ENCODE measurements around the gene MAGEB3.

The MAGEB3 gene

GRCh38 chrX:30278365-30278764 is 47.9 kb downstream of the MAGEB3 start:
- DNase-seq (ENCODE audit: low read depth in 2 of 2), result no peak

- DNase-seq (ENCODE audit: low read depth in 2 of 2), result no peak
Observed at GRCh38 chrX:30280428-30280827, 50.0 kb downstream of the MAGEB3 start.

DNA sequence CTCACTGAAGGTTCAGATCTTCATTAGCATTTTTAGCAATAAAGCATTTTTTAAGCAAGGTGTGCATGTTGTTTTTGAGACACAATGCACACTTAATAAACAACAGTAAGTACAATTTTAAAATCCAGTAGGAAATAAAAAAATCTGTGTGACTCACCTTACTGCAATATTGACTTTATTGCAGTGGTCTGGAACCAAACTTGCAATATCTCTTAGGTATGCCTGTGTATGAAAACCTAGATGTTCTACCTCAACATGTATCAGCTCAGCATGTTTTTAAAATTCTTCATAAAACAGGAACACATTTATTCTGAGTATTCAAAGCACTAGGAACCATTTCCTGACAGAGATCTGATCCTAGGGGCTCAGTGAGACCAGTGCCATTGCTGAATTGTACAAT is 52.1 kb downstream of the MAGEB3 start:
- no peak for DNase-seq (ENCODE audit: low read depth in 2 of 2)

GRCh38 chrX:30283456-30284200 is 53.2 kb downstream of the MAGEB3 start:
- no peak for DNase-seq (ENCODE audit: low read depth in 2 of 2)

Data from stimulated activated CD4-positive, alpha-beta T cell treated with anti-CD3 and anti-CD28 coated beads, Interleukin-12 subunit alpha, Interleukin-12 subunit beta, amount 100 ng/mL, for 24 hours (primary cell).